Measurements from ENCODE around the gene ORM1. TPM values are rescaled to one million over a fixed set of nuclear protein-coding genes. Genes with fewer than 3 reads are reported as not detected.

Gene ORM1
- total RNA-seq, 1 experiment from 2014 or later = not detected

DNA sequence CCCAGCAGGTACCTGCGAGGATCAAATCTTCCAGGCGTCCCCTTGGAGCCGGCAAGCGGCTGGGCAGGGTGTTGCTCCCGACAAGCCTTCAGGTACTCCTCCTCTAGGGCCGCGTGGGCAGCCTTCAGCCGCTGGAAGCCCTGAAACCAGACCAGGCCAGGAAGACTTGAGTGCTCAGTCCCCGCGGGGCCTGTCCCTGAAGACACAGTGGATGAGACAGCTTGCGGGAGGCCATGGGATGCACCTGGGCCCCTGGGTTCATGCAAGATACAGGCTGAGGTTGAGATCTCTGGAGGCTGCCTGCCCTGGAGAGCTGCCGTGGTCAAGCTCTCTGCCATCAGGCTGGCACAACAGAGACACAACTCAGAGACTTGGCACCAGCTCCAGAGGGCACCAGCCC is 39.5 kb downstream of the ORM1 start:
- no TSS peak for BruUV-seq (replicated peaks)
- POLR2A ChIA-PET = interaction anchor here (0.8 kb wide), 1 partner anchor 12 kb away, joined by 5 read pairs; no protein-coding TSS in a partner anchor
- H3K4me3 Mint-ChIP-seq (ENCODE audit: unreplicated experiment) = no peak overlapping the region
- H3K9me3 Mint-ChIP-seq (ENCODE audit: unreplicated experiment) = no peaks in the 10 kb centered on the region
- no peak for DNase-seq (ENCODE audit: unreplicated experiment)
- H3K4me1 Mint-ChIP-seq (ENCODE audit: insufficient read depth, unreplicated experiment) = peaks cover 27% of the 10 kb centered on the region
- H3K36me3 Mint-ChIP-seq (ENCODE audit: insufficient read depth, unreplicated experiment) = peaks cover 31% of the 10 kb centered on the region
- no peak overlapping the region for H3K27ac Mint-ChIP-seq (ENCODE audit: low read depth, unreplicated experiment)
- TF ChIP-seq, protein P1, sequence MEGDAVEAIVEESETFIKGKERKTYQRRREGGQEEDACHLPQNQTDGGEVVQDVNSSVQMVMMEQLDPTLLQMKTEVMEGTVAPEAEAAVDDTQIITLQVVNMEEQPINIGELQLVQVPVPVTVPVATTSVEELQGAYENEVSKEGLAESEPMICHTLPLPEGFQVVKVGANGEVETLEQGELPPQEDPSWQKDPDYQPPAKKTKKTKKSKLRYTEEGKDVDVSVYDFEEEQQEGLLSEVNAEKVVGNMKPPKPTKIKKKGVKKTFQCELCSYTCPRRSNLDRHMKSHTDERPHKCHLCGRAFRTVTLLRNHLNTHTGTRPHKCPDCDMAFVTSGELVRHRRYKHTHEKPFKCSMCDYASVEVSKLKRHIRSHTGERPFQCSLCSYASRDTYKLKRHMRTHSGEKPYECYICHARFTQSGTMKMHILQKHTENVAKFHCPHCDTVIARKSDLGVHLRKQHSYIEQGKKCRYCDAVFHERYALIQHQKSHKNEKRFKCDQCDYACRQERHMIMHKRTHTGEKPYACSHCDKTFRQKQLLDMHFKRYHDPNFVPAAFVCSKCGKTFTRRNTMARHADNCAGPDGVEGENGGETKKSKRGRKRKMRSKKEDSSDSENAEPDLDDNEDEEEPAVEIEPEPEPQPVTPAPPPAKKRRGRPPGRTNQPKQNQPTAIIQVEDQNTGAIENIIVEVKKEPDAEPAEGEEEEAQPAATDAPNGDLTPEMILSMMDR (IDR thresholded peaks at IDR 0.05; ENCODE audit: unreplicated experiment) = no peak
- intact Hi-C loops (cut with micrococcal nuclease) = no loop called here
- CTCF ChIA-PET = interaction anchor here (1.6 kb wide), 2 partner anchors 10 to 291 kb away, joined by 3 to 5 read pairs; no protein-coding TSS in a partner anchor
- no peaks in the 10 kb centered on the region for H3K27me3 Mint-ChIP-seq (ENCODE audit: insufficient read depth, unreplicated experiment)

DNA sequence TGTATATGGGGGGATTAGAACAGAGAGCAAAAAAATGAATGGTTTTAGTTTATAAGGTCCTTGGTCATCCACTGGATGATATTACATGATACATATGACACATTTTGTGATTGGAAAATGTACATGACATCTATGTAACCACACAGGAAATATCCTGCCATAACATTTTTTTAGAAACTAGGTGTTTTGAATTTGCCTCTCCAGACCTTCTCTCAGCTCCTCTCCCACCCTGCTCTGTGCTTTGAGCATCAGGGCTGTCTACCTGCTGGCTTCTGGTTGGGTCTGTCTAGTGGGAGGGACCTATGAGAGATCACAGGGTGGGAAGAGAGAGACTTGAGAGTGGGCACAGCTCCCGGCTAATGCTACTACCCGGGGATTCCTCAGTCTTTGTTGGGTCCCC is 40.5 kb downstream of the ORM1 start:
- H3K9me3 Mint-ChIP-seq (ENCODE audit: unreplicated experiment) = no peaks in the 10 kb centered on the region
- peaks cover 21% of the 10 kb centered on the region for H3K36me3 Mint-ChIP-seq (ENCODE audit: insufficient read depth, unreplicated experiment)
- intact Hi-C loops (cut with micrococcal nuclease) = no loop called here
- ChIA-PET CTCF (interaction anchor here (0.6 kb wide), 2 partner anchors 138 to 867 kb away, joined by 3 read pairs; no protein-coding TSS in a partner anchor), POLR2A (interaction anchor here (3.1 kb wide), 1 partner anchor 22 kb away, joined by 11 read pairs; no protein-coding TSS in a partner anchor)
- TF ChIP-seq, protein P1 (IDR thresholded peaks at IDR 0.05; ENCODE audit: unreplicated experiment) = no peak
- H3K4me3 Mint-ChIP-seq (ENCODE audit: unreplicated experiment) = no peak overlapping the region
- peaks cover 27% of the 10 kb centered on the region for H3K4me1 Mint-ChIP-seq (ENCODE audit: insufficient read depth, unreplicated experiment)
- no peak for DNase-seq (ENCODE audit: unreplicated experiment)
- H3K27ac Mint-ChIP-seq (ENCODE audit: low read depth, unreplicated experiment) = no peak overlapping the region
- no TSS peak for BruUV-seq (replicated peaks)
- no peaks in the 10 kb centered on the region for H3K27me3 Mint-ChIP-seq (ENCODE audit: insufficient read depth, unreplicated experiment)

DNA sequence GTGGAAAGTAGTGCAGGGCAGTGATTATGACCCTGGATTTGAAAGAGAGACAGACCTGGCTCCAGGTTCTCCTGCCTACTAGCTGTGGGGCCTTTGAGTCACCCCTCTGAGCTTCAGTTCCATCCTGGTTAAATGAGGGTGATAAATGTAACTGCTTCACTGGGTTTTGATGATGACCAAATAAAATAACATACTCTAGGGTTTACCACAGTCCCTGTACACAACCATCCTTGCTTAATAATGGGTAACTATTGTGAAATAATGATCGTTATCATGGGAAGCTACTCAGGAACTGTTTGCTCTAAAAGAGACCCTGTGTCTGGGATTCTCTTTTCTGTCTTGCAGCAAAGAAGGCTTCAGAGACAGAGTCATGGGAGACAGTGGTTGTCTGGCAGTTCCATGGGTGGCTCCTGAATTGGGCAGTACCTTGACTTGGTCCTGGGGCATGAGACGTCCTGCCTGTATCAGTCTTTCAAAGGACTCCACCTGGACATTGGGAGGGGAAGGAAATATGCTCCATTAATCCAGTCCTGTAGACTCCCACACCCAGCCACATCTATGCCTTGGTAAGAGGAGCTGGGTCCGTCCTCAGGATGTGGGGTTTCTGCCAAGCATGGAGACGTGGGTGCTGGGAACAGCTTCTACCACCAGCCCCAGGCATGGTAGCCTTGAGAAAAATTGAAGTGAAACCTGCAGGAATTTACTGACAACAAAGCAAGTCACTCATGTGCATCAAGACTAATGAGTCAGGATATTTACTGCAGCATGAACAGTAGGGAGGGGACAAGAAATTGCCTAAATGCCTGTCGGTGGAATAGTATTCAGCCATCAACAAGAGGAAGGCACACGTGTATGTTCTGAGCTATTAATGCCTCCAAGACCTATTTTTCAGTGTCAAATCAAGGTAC is 41.5 kb downstream of the ORM1 start:
- DNase-seq (ENCODE audit: unreplicated experiment) = peak; percentile 86
- Mint-ChIP-seq H3K9me3 (ENCODE audit: unreplicated experiment) (no peaks in the 10 kb centered on the region), H3K4me3 (ENCODE audit: unreplicated experiment) (peak overlapping the region; percentile 25), H3K4me1 (ENCODE audit: insufficient read depth, unreplicated experiment) (peaks cover 27% of the 10 kb centered on the region), H3K27me3 (ENCODE audit: insufficient read depth, unreplicated experiment) (no peaks in the 10 kb centered on the region), H3K27ac (ENCODE audit: low read depth, unreplicated experiment) (peak overlapping the region; percentile 80), H3K36me3 (ENCODE audit: insufficient read depth, unreplicated experiment) (peaks cover 14% of the 10 kb centered on the region)
- no TSS peak for BruUV-seq (replicated peaks)
- TF ChIP-seq, protein P1 (IDR thresholded peaks at IDR 0.05; ENCODE audit: unreplicated experiment) = no peak
- ChIA-PET POLR2A (interaction anchor here (0.6 to 3.1 kb wide), 6 partner anchors 9 to 236 kb away, joined by 3 to 11 read pairs (median 4); no protein-coding TSS in a partner anchor), CTCF (interaction anchor here (0.5 to 0.6 kb wide), 2 partner anchors 87 to 137 kb away, joined by 3 read pairs; no protein-coding TSS in a partner anchor)
- intact Hi-C loops (cut with micrococcal nuclease) = no loop called here

DNA sequence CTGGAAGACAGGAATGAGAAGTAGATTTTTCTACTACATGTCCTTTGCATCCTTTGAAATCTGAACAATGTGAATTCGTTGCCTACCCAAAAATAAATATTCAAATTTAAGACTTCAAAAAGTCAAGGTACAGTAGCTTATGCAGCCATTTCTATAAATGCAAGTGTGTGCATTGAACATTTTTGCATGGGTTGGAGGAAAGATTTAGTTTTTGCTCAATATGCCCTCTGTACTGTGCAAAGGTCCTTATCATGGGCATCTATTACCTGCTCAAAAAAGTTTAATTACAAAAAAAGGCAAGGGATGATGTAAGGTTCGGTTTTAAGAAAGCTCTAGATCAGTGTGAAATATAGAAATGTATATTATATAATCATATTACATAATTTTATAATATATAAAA is 42.3 kb downstream of the ORM1 start:
- peaks cover 27% of the 10 kb centered on the region for H3K4me1 Mint-ChIP-seq (ENCODE audit: insufficient read depth, unreplicated experiment)
- H3K9me3 Mint-ChIP-seq (ENCODE audit: unreplicated experiment) = no peaks in the 10 kb centered on the region
- H3K27ac Mint-ChIP-seq (ENCODE audit: low read depth, unreplicated experiment) = peak overlapping the region; percentile 0
- no peaks in the 10 kb centered on the region for H3K27me3 Mint-ChIP-seq (ENCODE audit: insufficient read depth, unreplicated experiment)
- no TSS peak for BruUV-seq (replicated peaks)
- DNase-seq (ENCODE audit: unreplicated experiment) = no peak
- no peak overlapping the region for H3K4me3 Mint-ChIP-seq (ENCODE audit: unreplicated experiment)
- TF ChIP-seq, protein P1 (IDR thresholded peaks at IDR 0.05; ENCODE audit: unreplicated experiment) = no peak
- intact Hi-C loops (cut with micrococcal nuclease) = no loop called here
- CTCF ChIA-PET = interaction anchor here (0.5 kb wide), 2 partner anchors 39 to 88 kb away, joined by 3 read pairs; no protein-coding TSS in a partner anchor
- H3K36me3 Mint-ChIP-seq (ENCODE audit: insufficient read depth, unreplicated experiment) = peaks cover 8% of the 10 kb centered on the region
- POLR2A ChIA-PET = interaction anchor here (0.6 to 3.1 kb wide), 6 partner anchors 8 to 134 kb away, joined by 3 to 11 read pairs (median 4); no protein-coding TSS in a partner anchor
